Gastroesophageal sphincter (tissue), 3 donors: ENCODE measurements around the gene GTPBP1.

Experiments
- POLR2A ChIP-seq, 2 donors: fragments of 450-650 bp; IDR thresholded peaks; one replicate each; pipeline ENCODE4 v1.6.1; 2017; ENCODE audit warnings: antibody characterized with exemption in 2 of 2, mild to moderate bottlenecking in 2 of 2, moderate library complexity in 1 of 2
- TF ChIP-seq, protein P1 (sequence below), 4 experiments: fragments of 200-600 bp in 2 of 4; fragments of 450-650 bp in 2 of 4; sonication (generic) in 1 of 4; IDR thresholded peaks; one replicate each; pipeline ENCODE4 v1.5.1; 2017 to 2019; ENCODE audit warnings: antibody characterized with exemption in 4 of 4, mild to moderate bottlenecking in 2 of 4, moderate library complexity in 2 of 4

DNA sequence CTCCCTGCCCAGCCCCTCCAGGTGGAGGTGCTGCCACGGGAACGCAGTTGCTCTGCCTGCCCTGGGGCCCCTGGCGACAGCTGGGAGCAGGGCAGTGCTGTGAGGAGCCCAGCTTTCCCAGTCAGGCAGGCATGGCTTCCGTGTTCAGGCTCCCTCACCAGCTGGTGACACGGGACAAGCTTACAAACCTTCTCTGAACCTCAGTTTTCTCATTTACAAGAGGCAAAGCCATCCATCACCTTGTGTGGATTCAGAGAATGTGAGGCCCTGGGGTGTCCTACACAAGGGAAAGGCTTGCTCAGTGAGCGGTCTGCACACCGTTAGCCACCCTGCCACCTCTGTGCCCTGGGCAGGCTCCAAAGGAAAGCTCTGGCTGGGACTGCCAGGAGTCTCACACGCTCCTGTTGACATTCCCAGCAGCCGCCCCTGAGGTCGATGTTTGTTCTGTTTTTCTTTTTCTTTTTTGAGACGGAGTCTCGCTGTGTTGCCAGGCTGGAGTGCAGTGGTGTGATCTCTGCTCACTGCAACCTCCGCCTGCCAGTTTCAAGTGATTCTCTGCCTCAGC lies 26.6 kb downstream of the GTPBP1 start:
- no peak for TF ChIP-seq POLR2A (IDR thresholded peaks at IDR 0.05)
- TF ChIP-seq, protein P1, sequence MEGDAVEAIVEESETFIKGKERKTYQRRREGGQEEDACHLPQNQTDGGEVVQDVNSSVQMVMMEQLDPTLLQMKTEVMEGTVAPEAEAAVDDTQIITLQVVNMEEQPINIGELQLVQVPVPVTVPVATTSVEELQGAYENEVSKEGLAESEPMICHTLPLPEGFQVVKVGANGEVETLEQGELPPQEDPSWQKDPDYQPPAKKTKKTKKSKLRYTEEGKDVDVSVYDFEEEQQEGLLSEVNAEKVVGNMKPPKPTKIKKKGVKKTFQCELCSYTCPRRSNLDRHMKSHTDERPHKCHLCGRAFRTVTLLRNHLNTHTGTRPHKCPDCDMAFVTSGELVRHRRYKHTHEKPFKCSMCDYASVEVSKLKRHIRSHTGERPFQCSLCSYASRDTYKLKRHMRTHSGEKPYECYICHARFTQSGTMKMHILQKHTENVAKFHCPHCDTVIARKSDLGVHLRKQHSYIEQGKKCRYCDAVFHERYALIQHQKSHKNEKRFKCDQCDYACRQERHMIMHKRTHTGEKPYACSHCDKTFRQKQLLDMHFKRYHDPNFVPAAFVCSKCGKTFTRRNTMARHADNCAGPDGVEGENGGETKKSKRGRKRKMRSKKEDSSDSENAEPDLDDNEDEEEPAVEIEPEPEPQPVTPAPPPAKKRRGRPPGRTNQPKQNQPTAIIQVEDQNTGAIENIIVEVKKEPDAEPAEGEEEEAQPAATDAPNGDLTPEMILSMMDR (IDR thresholded peaks at IDR 0.05), result no peak
